Uterus (tissue), 4 donors: ENCODE data around the gene SPAG17. TPM values are rescaled to one million over a fixed set of nuclear protein-coding genes. Genes with fewer than 3 reads are reported as not detected.

Experiments used
- DNase-seq, 2 donors: peaks; one replicate each; pipeline ENCODE4 v3.0.0-alpha.2; 2019 to 2020
- H3K27ac ChIP-seq, 2 donors: fragments of 200-600 bp; sonication (generic); 1 replicate in 1 of 2; 2 replicates in 1 of 2; pipeline ENCODE4 v1.5.1; 2016 to 2018
- H3K27me3 ChIP-seq, 2 donors: fragments of 200-600 bp; sonication (generic); one replicate each; pipeline ENCODE4 v1.5.1; 2018 to 2019; ENCODE audit warnings: control low read depth in 1 of 2
- H3K36me3 ChIP-seq, 2 donors: fragments of 200-600 bp; sonication (generic); one replicate each; pipeline ENCODE4 v1.5.1; 2019; ENCODE audit warnings: control low read depth in 1 of 2
- H3K4me1 ChIP-seq, 2 donors: fragments of 200-600 bp; sonication (generic); one replicate each; pipeline ENCODE4 v1.5.1; 2018 to 2019; ENCODE audit warnings: control low read depth in 1 of 2
- H3K4me3 ChIP-seq, 2 donors: fragments of 200-600 bp; sonication (generic); 1 replicate in 1 of 2; 2 replicates in 1 of 2; pipeline ENCODE4 v1.5.1; 2018 to 2019; ENCODE audit warnings: mild to moderate bottlenecking in 1 of 2
- H3K9me3 ChIP-seq, 2 donors: fragments of 200-600 bp; sonication (generic); one replicate each; pipeline ENCODE4 v1.5.1; 2019; ENCODE audit warnings: control low read depth in 1 of 2
- CTCF ChIP-seq, 4 experiments: fragments of 200-600 bp in 2 of 4; fragments of 450-650 bp in 2 of 4; sonication (generic) in 2 of 4; IDR thresholded peaks; one replicate each; pipeline ENCODE4 v1.5.1; 2016 to 2019; ENCODE audit warnings: antibody characterized with exemption in 4 of 4, mild to moderate bottlenecking in 2 of 4, moderate library complexity in 1 of 4
- POLR2A ChIP-seq, 2 donors: fragments of 450-650 bp; IDR thresholded peaks; one replicate each; pipeline ENCODE4 v1.6.1; 2016; ENCODE audit warnings: antibody characterized with exemption in 2 of 2, mild to moderate bottlenecking in 1 of 2, moderate library complexity in 1 of 2
- intact Hi-C: fragments of 100-400 bp; cut with DNase I; formaldehyde crosslinking; loops from one replicate; pipeline ENCODE4 v1.15.1; 2023; ENCODE audit warnings: low total_unique reads
- total RNA-seq, 4 donors: library from RNA; depleted of rRNA in 3 of 4; stranded (reverse); fragments of >200 nt in 3 of 4; gene quantifications; one replicate each; pipeline versions ENCODE4 v1.1.0 to v1.2.4, GENCODE V29; 2014 to 2023
- donor health status: DM: yes; HTN: yes; CAD: no.

The SPAG17 gene
- total RNA-seq, 4 donors from 2014 or later, result 1.1 to 7.7 TPM; not detected in 2

- intact Hi-C loops, result no loop called here
- Histone ChIP-seq H3K4me3 (no peak overlapping the region), H3K4me1 (no peaks in the 10 kb centered on the region), H3K36me3 (no peaks in the 10 kb centered on the region), H3K27ac (no peak overlapping the region), H3K9me3 (no peaks in the 10 kb centered on the region), H3K27me3 (no peaks in the 10 kb centered on the region)
- TF ChIP-seq POLR2A (IDR thresholded peaks at IDR 0.05) (no peak), CTCF (IDR thresholded peaks at IDR 0.05) (no peak)
- no peak for DNase-seq
Observed at GRCh38 chr1:118084400-118084799, 100.6 kb downstream of the SPAG17 start.

DNA sequence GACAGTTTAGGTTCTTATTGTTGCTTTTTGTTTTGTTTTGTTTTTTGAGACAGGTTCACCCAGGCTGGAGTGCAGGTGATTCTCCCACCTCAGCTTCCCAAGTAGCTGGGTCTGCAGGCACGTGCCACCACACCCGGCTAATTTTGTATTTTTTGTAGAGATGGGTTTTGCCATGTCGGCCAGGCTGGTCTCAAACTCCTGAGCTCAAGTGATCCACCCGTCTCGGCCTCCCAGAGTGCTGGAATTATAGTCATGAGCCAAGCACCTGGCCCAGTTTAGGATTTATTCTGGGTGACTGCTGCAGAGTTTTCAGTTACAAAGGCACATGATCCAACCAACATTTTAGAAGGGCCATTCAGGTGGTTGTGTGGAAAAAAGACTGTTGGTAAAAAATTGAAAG, 102.0 kb downstream of the SPAG17 start:
- Histone ChIP-seq H3K27ac (no peak overlapping the region), H3K36me3 (no peaks in the 10 kb centered on the region), H3K27me3 (no peaks in the 10 kb centered on the region), H3K4me1 (no peaks in the 10 kb centered on the region), H3K4me3 (no peak overlapping the region), H3K9me3 (no peaks in the 10 kb centered on the region)
- no peak for TF ChIP-seq POLR2A (IDR thresholded peaks at IDR 0.05)
- TF ChIP-seq CTCF (IDR thresholded peaks at IDR 0.05), result no peak
- intact Hi-C loops, result no loop called here
- no peak for DNase-seq

GRCh38 chr1:118081387-118081786, 103.6 kb downstream of the SPAG17 start:
- intact Hi-C loops, result no loop called here
- no peaks in the 10 kb centered on the region for H3K9me3 ChIP-seq
- no peaks in the 10 kb centered on the region for H3K4me1 ChIP-seq
- H3K27ac ChIP-seq, result no peak overlapping the region
- no peak overlapping the region for H3K4me3 ChIP-seq
- H3K36me3 ChIP-seq, result no peaks in the 10 kb centered on the region
- DNase-seq, result no peak
- TF ChIP-seq CTCF (IDR thresholded peaks at IDR 0.05) (no peak), POLR2A (IDR thresholded peaks at IDR 0.05) (no peak)
- H3K27me3 ChIP-seq, result no peaks in the 10 kb centered on the region

DNA sequence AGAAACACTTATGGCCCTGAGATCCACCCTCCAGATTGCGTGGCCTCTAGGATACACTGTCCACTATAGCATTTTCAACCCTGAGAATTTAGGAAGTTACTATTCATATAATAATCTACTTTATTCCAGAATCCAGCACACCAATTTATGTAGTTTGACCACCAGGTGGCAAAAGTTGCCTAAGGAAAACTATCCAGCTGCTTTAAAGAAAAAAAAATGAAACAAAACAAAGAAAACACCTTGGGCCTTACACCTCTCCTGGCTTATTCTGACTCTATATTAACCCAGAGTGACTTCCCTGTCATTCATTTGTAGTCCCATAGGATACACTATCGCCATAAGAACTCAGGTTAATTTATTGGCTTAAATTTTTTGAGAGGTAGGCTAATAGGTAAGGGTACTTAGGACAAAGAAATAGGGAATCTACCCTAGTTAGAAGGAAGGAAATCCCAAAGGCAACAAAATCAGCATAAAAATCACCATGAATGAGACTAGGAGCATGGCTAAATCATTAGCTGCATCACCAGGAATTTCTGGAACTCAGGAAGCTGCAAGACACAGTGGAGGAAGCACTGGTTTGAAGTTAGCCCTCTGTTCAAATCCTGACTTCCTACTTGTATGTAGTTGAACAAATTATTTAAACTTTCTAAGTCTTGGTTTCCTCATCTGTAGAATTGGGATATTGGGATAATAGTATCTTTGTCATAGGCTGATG, 107.5 kb downstream of the SPAG17 start:
- no peak overlapping the region for H3K4me3 ChIP-seq
- H3K27ac ChIP-seq, result no peak overlapping the region
- H3K4me1 ChIP-seq, result no peaks in the 10 kb centered on the region
- no peak for DNase-seq
- peak in 1 of 4 experiments; percentile 4 for TF ChIP-seq CTCF (IDR thresholded peaks at IDR 0.05)
- no peak for TF ChIP-seq POLR2A (IDR thresholded peaks at IDR 0.05)
- H3K36me3 ChIP-seq, result no peaks in the 10 kb centered on the region
- intact Hi-C loops, result no loop called here
- H3K9me3 ChIP-seq, result no peaks in the 10 kb centered on the region
- H3K27me3 ChIP-seq, result no peaks in the 10 kb centered on the region

DNA sequence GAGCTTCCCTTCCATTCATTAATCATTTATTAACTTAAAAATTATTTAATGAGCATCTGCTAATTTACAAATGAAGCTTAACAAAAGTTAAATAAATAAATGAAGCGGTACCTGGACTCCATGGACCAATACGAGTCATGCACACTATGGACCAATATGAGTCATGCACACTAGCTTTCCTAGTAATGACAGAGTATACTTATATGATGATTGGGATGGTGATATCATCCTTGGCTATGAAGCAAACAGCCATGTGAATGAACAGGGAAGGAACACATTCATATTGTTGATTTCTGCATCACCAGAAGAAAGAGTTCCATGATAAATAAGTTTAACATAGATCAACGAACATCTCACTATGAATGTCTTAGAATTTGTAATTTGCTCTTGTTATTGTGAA, 109.9 kb downstream of the SPAG17 start:
- Histone ChIP-seq H3K36me3 (no peaks in the 10 kb centered on the region), H3K4me3 (no peak overlapping the region), H3K9me3 (no peaks in the 10 kb centered on the region), H3K27me3 (no peaks in the 10 kb centered on the region), H3K4me1 (no peaks in the 10 kb centered on the region), H3K27ac (no peak overlapping the region)
- intact Hi-C loops, result no loop called here
- no peak for DNase-seq
- no peak for TF ChIP-seq POLR2A (IDR thresholded peaks at IDR 0.05)
- TF ChIP-seq CTCF (IDR thresholded peaks at IDR 0.05), result no peak
